ENCODE measurements around the gene PRPSAP1. TPM values are rescaled to one million over a fixed set of nuclear protein-coding genes. Genes with fewer than 3 reads are reported as not detected.

Gene PRPSAP1
- total RNA-seq, 1 experiment from 2014 or later: 77.5 TPM

DNA sequence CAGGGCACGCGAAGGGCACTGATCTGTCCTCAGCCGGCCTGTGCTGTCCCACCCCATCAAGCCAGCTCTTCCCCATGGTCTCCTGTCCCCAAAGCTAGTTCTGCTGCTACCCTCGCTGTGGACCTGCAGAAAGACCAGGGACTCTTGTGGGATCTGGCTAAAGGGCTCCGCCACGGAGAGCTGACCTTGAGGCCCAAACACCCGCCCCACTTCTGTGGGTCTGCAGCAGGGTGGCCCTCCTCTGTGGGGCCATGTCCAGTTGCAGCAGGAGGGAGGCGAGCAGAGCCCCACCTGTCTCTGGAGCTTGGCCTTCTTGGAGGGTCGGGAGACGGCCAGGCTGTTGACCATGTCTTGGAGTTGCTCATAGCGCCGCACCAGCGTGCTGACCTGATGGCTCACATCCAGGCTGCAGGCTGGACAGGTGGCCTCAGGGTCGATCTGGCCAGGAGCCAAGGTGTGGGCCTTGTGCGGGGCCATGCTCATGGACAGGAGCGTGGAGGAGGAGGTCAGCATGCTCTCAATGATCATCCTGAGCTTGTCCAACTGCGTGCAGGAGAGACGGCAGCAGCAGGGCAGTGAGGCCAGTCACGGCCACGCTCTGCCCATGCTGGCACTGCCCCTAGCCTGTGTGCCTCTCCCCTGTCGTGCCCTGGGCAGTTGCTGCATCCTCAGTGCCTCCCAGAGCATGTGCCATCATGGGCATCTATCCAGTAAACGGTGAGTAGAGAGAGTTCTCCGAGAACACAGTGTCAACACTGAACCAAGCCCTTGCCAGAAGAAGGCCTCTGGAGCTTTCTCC is 71.9 kb downstream of the PRPSAP1 start:
- Histone ChIP-seq H3K9me3 (ENCODE audit: low read depth, low read length, poor library complexity, severe bottlenecking) (no peaks in the 10 kb centered on the region), H3K4me3 (ENCODE audit: low read depth, low read length, poor library complexity, severe bottlenecking) (no peak overlapping the region), H3K4me1 (ENCODE audit: insufficient read depth, low read length, poor library complexity, severe bottlenecking) (no peaks in the 10 kb centered on the region), H3K36me3 (ENCODE audit: insufficient read depth, low read length, poor library complexity, severe bottlenecking) (no peaks in the 10 kb centered on the region), H3K27me3 (replicated peaks; ENCODE audit: insufficient read depth, low read depth, low read length, poor library complexity) (no peaks in the 10 kb centered on the region), H3K27ac (ENCODE audit: low read depth, low read length, poor library complexity, severe bottlenecking) (no peak overlapping the region)
- intact Hi-C loops (cut with micrococcal nuclease; ENCODE audit: unreplicated experiment): no loop called here
- ChIA-PET CTCF (interaction anchor here (0.5 to 1.1 kb wide), 2 partner anchors 138 to 160 kb away, joined by 3 to 7 read pairs; no protein-coding TSS in a partner anchor), POLR2A (ENCODE audit: low non-redundant PET) (no interaction called here)
- TF ChIP-seq EZH2 (IDR thresholded peaks at IDR 0.05; ENCODE audit: borderline replicate concordance, low read depth, low read length, poor library complexity, severe bottlenecking): no peak
- TF ChIP-seq, protein P1, sequence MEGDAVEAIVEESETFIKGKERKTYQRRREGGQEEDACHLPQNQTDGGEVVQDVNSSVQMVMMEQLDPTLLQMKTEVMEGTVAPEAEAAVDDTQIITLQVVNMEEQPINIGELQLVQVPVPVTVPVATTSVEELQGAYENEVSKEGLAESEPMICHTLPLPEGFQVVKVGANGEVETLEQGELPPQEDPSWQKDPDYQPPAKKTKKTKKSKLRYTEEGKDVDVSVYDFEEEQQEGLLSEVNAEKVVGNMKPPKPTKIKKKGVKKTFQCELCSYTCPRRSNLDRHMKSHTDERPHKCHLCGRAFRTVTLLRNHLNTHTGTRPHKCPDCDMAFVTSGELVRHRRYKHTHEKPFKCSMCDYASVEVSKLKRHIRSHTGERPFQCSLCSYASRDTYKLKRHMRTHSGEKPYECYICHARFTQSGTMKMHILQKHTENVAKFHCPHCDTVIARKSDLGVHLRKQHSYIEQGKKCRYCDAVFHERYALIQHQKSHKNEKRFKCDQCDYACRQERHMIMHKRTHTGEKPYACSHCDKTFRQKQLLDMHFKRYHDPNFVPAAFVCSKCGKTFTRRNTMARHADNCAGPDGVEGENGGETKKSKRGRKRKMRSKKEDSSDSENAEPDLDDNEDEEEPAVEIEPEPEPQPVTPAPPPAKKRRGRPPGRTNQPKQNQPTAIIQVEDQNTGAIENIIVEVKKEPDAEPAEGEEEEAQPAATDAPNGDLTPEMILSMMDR (conservative IDR thresholded peaks at IDR 0.05; ENCODE audit: low read depth, low read length): no peak
- no TSS peak for BruUV-seq (replicated peaks)
- no peak for DNase-seq (ENCODE audit: low spot score)

DNA sequence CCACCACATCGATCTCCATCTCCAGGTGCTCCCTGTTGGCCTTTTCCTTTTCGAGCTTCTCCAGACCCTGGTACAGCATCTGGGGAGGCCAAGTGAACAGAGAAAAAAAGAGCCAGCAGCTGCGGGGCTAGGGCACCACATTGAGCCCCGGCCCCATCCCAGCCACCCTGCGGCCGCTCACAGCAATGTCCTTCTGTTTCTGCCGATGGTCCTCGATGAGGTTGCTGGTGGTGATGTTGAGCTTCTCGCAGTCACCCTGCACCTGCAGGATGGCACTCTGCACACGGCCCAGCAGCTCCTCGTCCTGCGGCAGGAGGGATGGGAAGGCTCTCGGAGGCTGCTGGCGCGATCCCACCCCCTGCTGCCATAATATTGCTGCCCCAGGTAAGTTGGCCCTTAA is 73.1 kb downstream of the PRPSAP1 start:
- POLR2A ChIA-PET (ENCODE audit: low non-redundant PET): no interaction called here
- no peak overlapping the region for H3K27ac ChIP-seq (ENCODE audit: low read depth, low read length, poor library complexity, severe bottlenecking)
- TF ChIP-seq EZH2 (IDR thresholded peaks at IDR 0.05; ENCODE audit: borderline replicate concordance, low read depth, low read length, poor library complexity, severe bottlenecking): no peak
- TF ChIP-seq, protein P1 (conservative IDR thresholded peaks at IDR 0.05; ENCODE audit: low read depth, low read length): no peak
- no peaks in the 10 kb centered on the region for H3K27me3 ChIP-seq (replicated peaks; ENCODE audit: insufficient read depth, low read depth, low read length, poor library complexity)
- CTCF ChIA-PET: interaction anchor here (0.7 to 3.0 kb wide), 3 partner anchors 159 to 418 kb away, joined by 3 to 21 read pairs (median 7); no protein-coding TSS in a partner anchor
- no peaks in the 10 kb centered on the region for H3K9me3 ChIP-seq (ENCODE audit: low read depth, low read length, poor library complexity, severe bottlenecking)
- no peak overlapping the region for H3K4me3 ChIP-seq (ENCODE audit: low read depth, low read length, poor library complexity, severe bottlenecking)
- H3K4me1 ChIP-seq (ENCODE audit: insufficient read depth, low read length, poor library complexity, severe bottlenecking): no peaks in the 10 kb centered on the region
- DNase-seq (ENCODE audit: low spot score): no peak
- no TSS peak for BruUV-seq (replicated peaks)
- intact Hi-C loops (cut with micrococcal nuclease; ENCODE audit: unreplicated experiment): no loop called here
- H3K36me3 ChIP-seq (ENCODE audit: insufficient read depth, low read length, poor library complexity, severe bottlenecking): no peaks in the 10 kb centered on the region

DNA sequence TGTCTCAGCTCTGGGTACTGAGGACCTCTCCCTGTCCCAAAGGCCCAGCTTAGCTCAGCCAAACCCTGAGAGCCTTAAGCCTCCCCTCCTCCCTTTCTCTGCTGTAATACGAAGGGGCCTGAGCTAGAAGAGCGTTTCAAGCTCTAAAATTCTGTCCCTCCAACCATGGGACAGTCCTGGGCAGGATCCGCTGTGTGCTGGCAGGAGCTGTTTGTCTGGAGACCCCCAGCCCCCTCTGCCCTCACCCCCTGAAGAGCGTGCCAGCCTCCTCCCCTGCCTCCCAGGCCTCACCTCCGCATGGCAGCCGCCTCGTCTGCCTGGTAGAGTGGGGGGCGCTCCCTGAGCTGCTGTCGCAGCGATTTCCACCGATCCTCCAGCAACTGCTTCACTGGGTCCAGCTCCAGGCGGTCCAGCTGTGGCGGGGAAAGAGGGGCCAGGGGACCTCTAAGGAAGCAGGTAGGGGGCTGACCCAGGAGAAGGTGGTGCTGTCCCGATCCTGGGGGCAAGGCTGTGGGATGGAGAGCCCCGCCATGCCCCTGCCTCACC is 73.9 kb downstream of the PRPSAP1 start:
- H3K4me3 ChIP-seq (ENCODE audit: low read depth, low read length, poor library complexity, severe bottlenecking): no peak overlapping the region
- no peaks in the 10 kb centered on the region for H3K36me3 ChIP-seq (ENCODE audit: insufficient read depth, low read length, poor library complexity, severe bottlenecking)
- no TSS peak for BruUV-seq (replicated peaks)
- no peaks in the 10 kb centered on the region for H3K27me3 ChIP-seq (replicated peaks; ENCODE audit: insufficient read depth, low read depth, low read length, poor library complexity)
- no peaks in the 10 kb centered on the region for H3K4me1 ChIP-seq (ENCODE audit: insufficient read depth, low read length, poor library complexity, severe bottlenecking)
- H3K9me3 ChIP-seq (ENCODE audit: low read depth, low read length, poor library complexity, severe bottlenecking): no peaks in the 10 kb centered on the region
- intact Hi-C loops (cut with micrococcal nuclease; ENCODE audit: unreplicated experiment): loop anchor here (1.0 kb wide), 2 partner anchors 159 to 266 kb away; no protein-coding TSS in a partner anchor
- H3K27ac ChIP-seq (ENCODE audit: low read depth, low read length, poor library complexity, severe bottlenecking): no peak overlapping the region
- no peak for DNase-seq (ENCODE audit: low spot score)
- TF ChIP-seq, protein P1 (conservative IDR thresholded peaks at IDR 0.05; ENCODE audit: low read depth, low read length): no peak
- TF ChIP-seq EZH2 (IDR thresholded peaks at IDR 0.05; ENCODE audit: borderline replicate concordance, low read depth, low read length, poor library complexity, severe bottlenecking): no peak
- ChIA-PET CTCF (interaction anchor here (0.5 to 3.0 kb wide), 14 partner anchors 9 to 432 kb away, joined by 3 to 21 read pairs (median 4); partner anchors contain the start of genes CDK3 and UBALD2), POLR2A (ENCODE audit: low non-redundant PET) (no interaction called here)
